ENCODE measurements around the gene ACHE.

- TF ChIP-seq MTF2 (CRISPR knock-in tag; IDR thresholded peaks at IDR 0.05; ENCODE audit: borderline replicate concordance) (no peak), BRCA1 (CRISPR knock-in tag; IDR thresholded peaks at IDR 0.05) (no peak), POLR2AphosphoS5 (IDR thresholded peaks at IDR 0.05; ENCODE audit: low read depth, low read length) (no peak), GABPA (IDR thresholded peaks at IDR 0.05; ENCODE audit: low read depth, low read length) (no peak), GABPA (CRISPR knock-in tag; IDR thresholded peaks at IDR 0.05; ENCODE audit: low read depth) (no peak), CEBPB (IDR thresholded peaks at IDR 0.05; ENCODE audit: borderline replicate concordance, low read depth, low read length) (no peak), ZSCAN21 (CRISPR knock-in tag; IDR thresholded peaks at IDR 0.05; ENCODE audit: borderline replicate concordance) (no peak), ZNF281 (CRISPR knock-in tag; IDR thresholded peaks at IDR 0.05; ENCODE audit: borderline replicate concordance) (no peak), HDAC2 (CRISPR knock-in tag; IDR thresholded peaks at IDR 0.05) (no peak), ATF1 (CRISPR knock-in tag; IDR thresholded peaks at IDR 0.05) (no peak), NFYC (CRISPR knock-in tag; IDR thresholded peaks at IDR 0.05) (no peak)
- TF ChIP-seq, protein P1, sequence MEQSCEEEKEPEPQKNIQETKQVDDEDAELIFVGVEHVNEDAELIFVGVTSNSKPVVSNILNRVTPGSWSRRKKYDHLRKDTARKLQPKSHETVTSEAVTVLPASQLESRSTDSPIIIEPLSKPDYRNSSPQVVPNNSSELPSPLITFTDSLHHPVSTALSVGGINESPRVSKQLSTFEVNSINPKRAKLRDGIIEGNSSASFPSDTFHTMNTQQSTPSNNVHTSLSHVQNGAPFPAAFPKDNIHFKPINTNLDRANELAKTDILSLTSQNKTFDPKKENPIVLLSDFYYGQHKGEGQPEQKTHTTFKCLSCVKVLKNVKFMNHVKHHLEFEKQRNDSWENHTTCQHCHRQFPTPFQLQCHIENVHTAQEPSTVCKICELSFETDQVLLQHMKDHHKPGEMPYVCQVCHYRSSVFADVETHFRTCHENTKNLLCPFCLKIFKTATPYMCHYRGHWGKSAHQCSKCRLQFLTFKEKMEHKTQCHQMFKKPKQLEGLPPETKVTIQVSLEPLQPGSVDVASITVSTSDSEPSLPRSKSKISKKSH (CRISPR knock-in tag; IDR thresholded peaks at IDR 0.05; ENCODE audit: borderline replicate concordance): no peak
- TF ChIP-seq, protein P2, sequence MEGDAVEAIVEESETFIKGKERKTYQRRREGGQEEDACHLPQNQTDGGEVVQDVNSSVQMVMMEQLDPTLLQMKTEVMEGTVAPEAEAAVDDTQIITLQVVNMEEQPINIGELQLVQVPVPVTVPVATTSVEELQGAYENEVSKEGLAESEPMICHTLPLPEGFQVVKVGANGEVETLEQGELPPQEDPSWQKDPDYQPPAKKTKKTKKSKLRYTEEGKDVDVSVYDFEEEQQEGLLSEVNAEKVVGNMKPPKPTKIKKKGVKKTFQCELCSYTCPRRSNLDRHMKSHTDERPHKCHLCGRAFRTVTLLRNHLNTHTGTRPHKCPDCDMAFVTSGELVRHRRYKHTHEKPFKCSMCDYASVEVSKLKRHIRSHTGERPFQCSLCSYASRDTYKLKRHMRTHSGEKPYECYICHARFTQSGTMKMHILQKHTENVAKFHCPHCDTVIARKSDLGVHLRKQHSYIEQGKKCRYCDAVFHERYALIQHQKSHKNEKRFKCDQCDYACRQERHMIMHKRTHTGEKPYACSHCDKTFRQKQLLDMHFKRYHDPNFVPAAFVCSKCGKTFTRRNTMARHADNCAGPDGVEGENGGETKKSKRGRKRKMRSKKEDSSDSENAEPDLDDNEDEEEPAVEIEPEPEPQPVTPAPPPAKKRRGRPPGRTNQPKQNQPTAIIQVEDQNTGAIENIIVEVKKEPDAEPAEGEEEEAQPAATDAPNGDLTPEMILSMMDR (CRISPR knock-in tag; IDR thresholded peaks at IDR 0.05): no peak
Observed at GRCh38 chr7:100875356-100875751, 20.3 kb downstream of the ACHE start.

All from HepG2 (cell line).